ENCODE results near the gene MARK4.

DNA sequence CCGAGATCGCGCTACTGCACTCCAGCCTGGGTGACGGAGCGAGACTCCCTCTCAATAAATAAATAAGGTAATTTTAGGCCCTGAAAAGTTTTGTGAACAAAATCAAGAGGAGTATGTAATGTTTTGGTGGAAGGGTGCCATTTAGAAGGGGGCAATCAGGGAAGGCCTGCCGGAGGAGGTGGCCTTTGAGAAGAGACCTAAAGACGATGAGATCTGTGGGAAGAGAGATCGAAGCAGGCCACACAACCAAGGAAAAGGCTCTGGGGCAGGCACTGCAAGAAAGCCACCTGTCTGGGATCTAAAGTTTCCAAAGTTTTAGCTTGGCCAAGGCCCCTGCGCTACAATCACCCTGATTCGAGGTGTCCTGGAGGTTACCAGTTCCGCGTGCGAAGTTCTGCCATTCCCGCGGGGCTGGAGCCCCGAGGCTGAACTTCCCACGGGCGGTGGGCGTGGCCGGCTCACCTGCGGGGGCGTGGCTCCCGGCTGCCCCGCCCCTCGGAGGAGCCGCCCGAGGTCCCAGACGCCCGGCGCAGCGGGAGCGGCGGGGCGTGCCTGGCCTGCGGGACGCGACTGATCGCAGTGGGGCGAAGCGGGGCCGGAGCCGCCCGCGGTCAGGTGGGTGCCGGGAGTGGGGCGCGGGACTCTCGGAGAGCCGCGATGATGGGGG, 89.3 kb downstream of the MARK4 start, which contains the start of gene KLC3:
- TF ChIP-seq, protein P1, sequence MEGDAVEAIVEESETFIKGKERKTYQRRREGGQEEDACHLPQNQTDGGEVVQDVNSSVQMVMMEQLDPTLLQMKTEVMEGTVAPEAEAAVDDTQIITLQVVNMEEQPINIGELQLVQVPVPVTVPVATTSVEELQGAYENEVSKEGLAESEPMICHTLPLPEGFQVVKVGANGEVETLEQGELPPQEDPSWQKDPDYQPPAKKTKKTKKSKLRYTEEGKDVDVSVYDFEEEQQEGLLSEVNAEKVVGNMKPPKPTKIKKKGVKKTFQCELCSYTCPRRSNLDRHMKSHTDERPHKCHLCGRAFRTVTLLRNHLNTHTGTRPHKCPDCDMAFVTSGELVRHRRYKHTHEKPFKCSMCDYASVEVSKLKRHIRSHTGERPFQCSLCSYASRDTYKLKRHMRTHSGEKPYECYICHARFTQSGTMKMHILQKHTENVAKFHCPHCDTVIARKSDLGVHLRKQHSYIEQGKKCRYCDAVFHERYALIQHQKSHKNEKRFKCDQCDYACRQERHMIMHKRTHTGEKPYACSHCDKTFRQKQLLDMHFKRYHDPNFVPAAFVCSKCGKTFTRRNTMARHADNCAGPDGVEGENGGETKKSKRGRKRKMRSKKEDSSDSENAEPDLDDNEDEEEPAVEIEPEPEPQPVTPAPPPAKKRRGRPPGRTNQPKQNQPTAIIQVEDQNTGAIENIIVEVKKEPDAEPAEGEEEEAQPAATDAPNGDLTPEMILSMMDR (IDR thresholded peaks at IDR 0.05): no peak
- no peak for TF ChIP-seq POLR2AphosphoS5 (IDR thresholded peaks at IDR 0.05)
